NCI-H1092 treated with DMSO at 0.1 percent for 48 hours (cell line): ENCODE measurements around the gene CPE.
"Not testable (repeated sequence)": the region's sequence is repeated elsewhere in the genome, so short reads cannot be mapped to it uniquely, and the experiment has no call there.

ENCODE experiments used
- DNase-seq: peaks from one replicate; lab custom pipeline; 2025; lab: John Stamatoyannopoulos, UW

CPE gene

GRCh38 chr4:165378745-165379677, at the start of gene CPE:
Gene CPE (plus strand): TSS chr4:165379008. CDS start chr4:165379222, 214 bp downstream.
- DNase-seq = peak; percentile 87

- DNase-seq = no peak
Observed at GRCh38 chr4:165330071-165330470, 48.7 kb upstream of the CPE start.

- DNase-seq = no peak
Observed at GRCh38 chr4:165330666-165331065, 48.1 kb upstream of the CPE start.

- DNase-seq = no peak
Observed at GRCh38 chr4:165331359-165331758, 47.4 kb upstream of the CPE start.

- DNase-seq = no peak
Observed at GRCh38 chr4:165331823-165332222, 47.0 kb upstream of the CPE start.

GRCh38 chr4:165332502-165332901, 46.3 kb upstream of the CPE start:
- no peak for DNase-seq

- DNase-seq = no peak
Observed at GRCh38 chr4:165335163-165335703, 43.6 kb upstream of the CPE start.

- DNase-seq = no peak
Observed at GRCh38 chr4:165336743-165337142, 42.1 kb upstream of the CPE start.

GRCh38 chr4:165342340-165342739, 36.5 kb upstream of the CPE start:
- DNase-seq = not testable (repeated sequence)

GRCh38 chr4:165343353-165344191, 35.2 kb upstream of the CPE start:
- peak; percentile 13 for DNase-seq

- no peak for DNase-seq
Observed at GRCh38 chr4:165345666-165346417, 33.0 kb upstream of the CPE start.

GRCh38 chr4:165347647-165348569, 30.9 kb upstream of the CPE start:
- no peak for DNase-seq

- no peak for DNase-seq
Observed at GRCh38 chr4:165351359-165352130, 27.3 kb upstream of the CPE start.

- peak; percentile 70 for DNase-seq
Observed at GRCh38 chr4:165355900-165356300, 22.9 kb upstream of the CPE start.

GRCh38 chr4:165359506-165359905, 19.3 kb upstream of the CPE start:
- no peak for DNase-seq

GRCh38 chr4:165360041-165360695, 18.6 kb upstream of the CPE start:
- DNase-seq = no peak

- no peak for DNase-seq
Observed at GRCh38 chr4:165360985-165361670, 17.7 kb upstream of the CPE start.

GRCh38 chr4:165361810-165362209, 17.0 kb upstream of the CPE start:
- no peak for DNase-seq
